Measurements from ENCODE around the gene GDPD3. TPM values are rescaled to one million over a fixed set of nuclear protein-coding genes. Genes with fewer than 3 reads are reported as not detected.

The GDPD3 gene
- total and polyA plus RNA-seq, 2 of the 13 experiments (the other 11 are each of a cell fraction or from before 2014, with no cell fraction given), result 18.7 to 20.6 TPM

GRCh38 chr16:30139583-30140481 is 26.5 kb upstream of the GDPD3 start (continued):
- TF ChIP-seq ZNF609 (CRISPR knock-in tag; IDR thresholded peaks at IDR 0.05; ENCODE audit: borderline replicate concordance) (peak; percentile 87), ZNF33A (CRISPR knock-in tag; IDR thresholded peaks at IDR 0.05; ENCODE audit: borderline replicate concordance) (peak; percentile 100), ZNF546 (CRISPR knock-in tag; conservative IDR thresholded peaks at IDR 0.05) (0 out of 2 replicates have a peak, but pooled peaks have one; percentile 21), ZBTB38 (CRISPR knock-in tag; IDR thresholded peaks at IDR 0.05) (peak; percentile 79; the same call in 1 of the 2 replicates), BRD4 (CRISPR knock-in tag; IDR thresholded peaks at IDR 0.05) (peak; percentile 17; the same call in 1 of the 2 replicates), NCOR1 (IDR thresholded peaks at IDR 0.05; ENCODE audit: borderline replicate concordance, low read length) (peak; percentile 51; the same call in 1 of the 2 replicates), ZNF34 (CRISPR knock-in tag; IDR thresholded peaks at IDR 0.05; ENCODE audit: borderline replicate concordance) (peak; percentile 84; the same call in 1 of the 2 replicates), RAD51 (IDR thresholded peaks at IDR 0.05; ENCODE audit: borderline replicate concordance) (no peak), SIN3B (IDR thresholded peaks at IDR 0.05; ENCODE audit: low read length) (no peak), ZNF557 (CRISPR knock-in tag; IDR thresholded peaks at IDR 0.05) (no peak), ZIK1 (CRISPR knock-in tag; IDR thresholded peaks at IDR 0.05; ENCODE audit: borderline replicate concordance, low read depth) (no peak), ARNTL (CRISPR knock-in tag; IDR thresholded peaks at IDR 0.05) (peak; percentile 92; the same call in 1 of the 2 replicates), AKAP8 (CRISPR knock-in tag; IDR thresholded peaks at IDR 0.05) (no peak), KAT8 (CRISPR knock-in tag; IDR thresholded peaks at IDR 0.05) (peak; percentile 93), GZF1 (CRISPR knock-in tag; IDR thresholded peaks at IDR 0.05) (no peak), HCFC1 (IDR thresholded peaks at IDR 0.05; ENCODE audit: low read depth, low read length) (no peak), NRL (CRISPR knock-in tag; IDR thresholded peaks at IDR 0.05; ENCODE audit: borderline replicate concordance) (no peak; the same call in 1 of the 2 replicates), ZNF678 (CRISPR knock-in tag; IDR thresholded peaks at IDR 0.05) (peak; percentile 18; the same call in 1 of the 2 replicates), MZF1 (CRISPR knock-in tag; IDR thresholded peaks at IDR 0.05; ENCODE audit: borderline replicate concordance) (0 out of 2 replicates have a peak, but pooled peaks have one; percentile 29), ZNF615 (CRISPR knock-in tag; IDR thresholded peaks at IDR 0.05; ENCODE audit: borderline replicate concordance) (0 out of 2 replicates have a peak, but pooled peaks have one; percentile 46), SMYD3 (CRISPR knock-in tag; IDR thresholded peaks at IDR 0.05) (no peak), ZNF282 (IDR thresholded peaks at IDR 0.05; ENCODE audit: partially characterized antibody) (no peak), SMAD9 (CRISPR knock-in tag; IDR thresholded peaks at IDR 0.05) (no peak), ZNF160 (CRISPR knock-in tag; IDR thresholded peaks at IDR 0.05) (no peak), HOMEZ (CRISPR knock-in tag; IDR thresholded peaks at IDR 0.05; ENCODE audit: low read depth) (peak; percentile 90; the same call in 1 of the 2 replicates)

Data from HepG2 (cell line).